ENCODE data around the gene FASN.

DNA sequence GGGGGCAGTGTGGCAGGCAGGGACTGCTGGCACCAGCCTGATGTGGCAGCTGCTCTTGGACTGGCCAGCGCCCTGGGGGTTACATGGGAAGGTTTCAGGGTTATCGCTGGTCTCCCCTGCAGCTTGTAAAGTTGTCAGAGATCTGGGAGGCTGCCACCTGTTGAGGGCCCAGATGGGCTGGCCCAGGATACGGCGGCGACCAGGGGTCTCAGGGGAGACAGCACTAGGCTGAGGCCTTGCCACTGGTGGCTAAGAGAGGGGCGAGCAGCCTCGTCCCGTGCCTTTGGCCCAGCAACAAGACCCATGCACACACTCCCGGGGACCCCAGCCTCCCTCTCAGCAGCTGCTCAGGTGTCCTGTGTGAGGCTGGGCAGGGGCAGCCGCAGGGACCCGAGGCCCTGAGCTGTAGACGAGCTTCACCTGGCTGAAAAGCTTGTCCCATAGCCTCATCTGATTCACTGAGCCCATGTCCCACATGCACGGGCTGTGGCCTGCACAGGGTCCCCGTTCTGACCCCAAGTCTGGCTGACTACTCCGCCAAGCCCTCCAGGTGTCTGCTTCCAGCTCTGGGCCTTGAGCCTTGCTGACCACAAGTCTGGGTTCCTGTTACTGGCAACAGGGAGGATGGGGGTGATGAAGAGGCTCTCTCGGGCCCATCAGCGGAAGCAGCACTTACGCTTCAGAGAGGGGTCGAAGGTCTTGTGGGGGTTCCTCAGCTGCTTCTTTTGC, 38.6 kb downstream of the FASN start:
- no peak for TF ChIP-seq ELF1 (IDR thresholded peaks at IDR 0.05)
- TF ChIP-seq, protein P1, sequence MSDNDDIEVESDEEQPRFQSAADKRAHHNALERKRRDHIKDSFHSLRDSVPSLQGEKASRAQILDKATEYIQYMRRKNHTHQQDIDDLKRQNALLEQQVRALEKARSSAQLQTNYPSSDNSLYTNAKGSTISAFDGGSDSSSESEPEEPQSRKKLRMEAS (IDR thresholded peaks at IDR 0.05; ENCODE audit: low read depth): no peak
- no peak for TF ChIP-seq GATA2 (CRISPR knock-in tag; IDR thresholded peaks at IDR 0.05)
